H1 (cell line): ENCODE data around the gene ALK. TPM values are rescaled to one million over a fixed set of nuclear protein-coding genes. Genes with fewer than 3 reads are reported as not detected.

Experiments
- CTCF ChIA-PET: fragments of 300-600 bp; sonication (Branson Sonifier 250); formaldehyde crosslinking; loops from one replicate; lab custom pipeline; 2021; ENCODE audit not compliant: partially characterized antibody; lab: Charles Lee
- POLR2A ChIA-PET: fragments of 300-600 bp; sonication (Branson Sonifier 250); formaldehyde crosslinking; loops from one replicate; lab custom pipeline; 2021; ENCODE audit warnings: inconsistent platforms; ENCODE audit not compliant: partially characterized antibody; lab: Charles Lee
- DNase-seq, 2 experiments: peaks; one replicate each; pipeline versions ENCODE4 v3.0.0 to v3.0.0-alpha.2; 2010 to 2022; ENCODE audit warnings: low spot score in 2 of 2, low read depth in 1 of 2, mixed read lengths in 1 of 2
- FAIRE-seq: peaks from 2 replicates; lab custom pipeline; 2011; peaks lifted over from hg19 to GRCh38; lab: Jason Lieb, UNC
- H2AFZ ChIP-seq: 2 replicates; pipeline ENCODE4 v1.8.1; 2012; ENCODE audit warnings: low read length, inconsistent platforms
- H2AK5ac ChIP-seq: 2 replicates; pipeline ENCODE4 v1.6.1; 2013; ENCODE audit warnings: low read depth, low read length
- H2BK120ac ChIP-seq: replicated peaks from 2 replicates; pipeline ENCODE3; 2013; ENCODE audit warnings: low read depth, low read length, inconsistent platforms
- H2BK12ac ChIP-seq: 2 replicates; pipeline ENCODE4 v1.6.1; 2013; ENCODE audit warnings: low read depth, low read length
- H2BK15ac ChIP-seq: 2 replicates; pipeline ENCODE4 v1.6.1; 2013; ENCODE audit warnings: low read length
- H2BK20ac ChIP-seq: 2 replicates; pipeline ENCODE4 v1.6.1; 2013; ENCODE audit warnings: low read length
- H2BK5ac ChIP-seq: 2 replicates; pipeline ENCODE4 v1.6.1; 2013; ENCODE audit warnings: low read depth, low read length
- H3K14ac ChIP-seq: 2 replicates; pipeline ENCODE4 v1.6.1; 2013; ENCODE audit warnings: inconsistent platforms; ENCODE audit not compliant: insufficient read length
- H3K18ac ChIP-seq: 2 replicates; pipeline ENCODE4 v1.6.1; 2013; ENCODE audit warnings: low read length; ENCODE audit errors: extremely low read depth
- H3K23ac ChIP-seq: 2 replicates; pipeline ENCODE4 v1.6.1; 2013; ENCODE audit warnings: inconsistent platforms; ENCODE audit not compliant: insufficient read length
- H3K23me2 ChIP-seq: 2 replicates; pipeline ENCODE4 v1.6.1; 2013; ENCODE audit warnings: low read depth, low read length
- H3K27ac ChIP-seq: 2 replicates; pipeline ENCODE4 v1.6.1; 2011; ENCODE audit warnings: low read depth, low read length, inconsistent platforms
- H3K27me3 ChIP-seq, 4 experiments: replicated peaks in 1 of 4; 1 replicate in 1 of 4; 2 replicates in 3 of 4; pipeline versions ENCODE4 v1.6.1 to v1.8.1; 2011 to 2013; ENCODE audit warnings: low read length in 3 of 4, mild to moderate bottlenecking in 3 of 4, inconsistent platforms in 2 of 4, mixed read lengths in 2 of 4, moderate library complexity in 1 of 4; ENCODE audit not compliant: control insufficient read depth in 3 of 4, insufficient read depth in 3 of 4; ENCODE audit errors: extremely low read depth in 1 of 4
- H3K36me3 ChIP-seq, 4 experiments: 2 replicates each; pipeline versions ENCODE4 v1.6.1 to v1.8.1; 2011 to 2013; ENCODE audit warnings: mild to moderate bottlenecking in 4 of 4, low read length in 3 of 4, moderate library complexity in 2 of 4, control low read depth in 1 of 4, inconsistent platforms in 1 of 4; ENCODE audit not compliant: insufficient read depth in 4 of 4, control insufficient read depth in 2 of 4
- H3K4ac ChIP-seq: replicated peaks from 2 replicates; pipeline ENCODE3; 2013; ENCODE audit warnings: low read length, low read depth, mixed read lengths, inconsistent platforms; ENCODE audit not compliant: insufficient read length
- H3K4me1 ChIP-seq, 4 experiments: replicated peaks in 1 of 4; 1 replicate in 1 of 4; 2 replicates in 3 of 4; pipeline versions ENCODE4 v1.6.1 to v1.8.1; 2011 to 2013; ENCODE audit warnings: low read length in 3 of 4, inconsistent platforms in 2 of 4, mixed read lengths in 1 of 4; ENCODE audit not compliant: insufficient read depth in 4 of 4, control insufficient read depth in 3 of 4
- H3K4me2 ChIP-seq, 2 experiments: 2 replicates each; pipeline versions ENCODE4 v1.6.1 to v1.8.1; 2011 to 2013; ENCODE audit warnings: low read depth in 2 of 2, low read length in 2 of 2, control low read depth in 1 of 2, inconsistent platforms in 1 of 2, mild to moderate bottlenecking in 1 of 2; ENCODE audit not compliant: insufficient read depth in 1 of 2
- H3K4me3 ChIP-seq, 4 experiments: fragments of 200-600, 300-600 bp in 1 of 4; sonication (generic), shearing (Covaris generic), sonication (Bioruptor Twin) in 1 of 4; 2 replicates each; pipeline versions ENCODE4 v1.5.1 to v1.8.1; 2011 to 2016; ENCODE audit warnings: low read length in 4 of 4, low read depth in 3 of 4, control low read depth in 2 of 4, inconsistent platforms in 2 of 4, mild to moderate bottlenecking in 2 of 4, mixed read lengths in 1 of 4, moderate library complexity in 1 of 4; ENCODE audit not compliant: insufficient read depth in 2 of 4; ENCODE audit errors: extremely low read depth in 1 of 4
- H3K56ac ChIP-seq: replicated peaks from 2 replicates; pipeline ENCODE3; 2013; ENCODE audit warnings: low read depth, mild to moderate bottlenecking, mixed read lengths, low read length, inconsistent platforms; ENCODE audit not compliant: insufficient read length
- H3K79me1 ChIP-seq: 2 replicates; pipeline ENCODE4 v1.6.1; 2013; ENCODE audit warnings: low read depth, low read length, control low read depth
- H3K79me2 ChIP-seq, 2 experiments: 2 replicates each; pipeline versions ENCODE4 v1.6.1 to v1.8.1; 2012 to 2013; ENCODE audit warnings: low read length in 2 of 2, mild to moderate bottlenecking in 2 of 2, inconsistent platforms in 1 of 2; ENCODE audit not compliant: insufficient read depth in 2 of 2, control insufficient read depth in 1 of 2
- H3K9ac ChIP-seq, 4 experiments: replicated peaks in 1 of 4; 1 replicate in 1 of 4; 2 replicates in 3 of 4; pipeline versions ENCODE4 v1.6.1 to v1.8.1; 2011 to 2013; ENCODE audit warnings: low read depth in 3 of 4, low read length in 3 of 4, control low read depth in 2 of 4, mild to moderate bottlenecking in 2 of 4, moderate library complexity in 2 of 4, inconsistent platforms in 1 of 4; ENCODE audit errors: extremely low read depth in 1 of 4
- H3K9me3 ChIP-seq, 2 experiments: 2 replicates each; pipeline versions ENCODE4 v1.6.1 to v1.8.1; 2012 to 2013; ENCODE audit warnings: mild to moderate bottlenecking in 2 of 2, moderate library complexity in 2 of 2, control low read depth in 1 of 2, inconsistent platforms in 1 of 2, low read depth in 1 of 2, low read length in 1 of 2, mixed read lengths in 1 of 2; ENCODE audit not compliant: insufficient read depth in 2 of 2
- H4K20me1 ChIP-seq, 2 experiments: replicated peaks in 1 of 2; 2 replicates each; pipeline versions ENCODE3 to v1.8.1; 2011 to 2013; ENCODE audit warnings: inconsistent platforms in 2 of 2, low read length in 2 of 2, mild to moderate bottlenecking in 1 of 2; ENCODE audit not compliant: insufficient read depth in 2 of 2, control insufficient read depth in 1 of 2
- H4K5ac ChIP-seq: 2 replicates; pipeline ENCODE4 v1.6.1; 2013; ENCODE audit warnings: low read length, low read depth, mixed read lengths, inconsistent platforms; ENCODE audit not compliant: insufficient read length
- H4K8ac ChIP-seq: 2 replicates; pipeline ENCODE4 v1.8.0; 2013; ENCODE audit warnings: mild to moderate bottlenecking, moderate library complexity, low read length, inconsistent platforms; ENCODE audit not compliant: insufficient read depth; ENCODE audit errors: extremely low read depth
- H4K91ac ChIP-seq: replicated peaks from 2 replicates; pipeline ENCODE3; 2013; ENCODE audit warnings: low read length, mixed read lengths, inconsistent platforms; ENCODE audit not compliant: insufficient read length
- FOSL1 ChIP-seq: IDR thresholded peaks from 2 replicates; pipeline ENCODE4 v1.6.1; 2011; ENCODE audit warnings: mild to moderate bottlenecking, low read depth, low read length, moderate library complexity; ENCODE audit not compliant: insufficient read depth
- KDM4A ChIP-seq: IDR thresholded peaks from one replicate; pipeline ENCODE4 v1.7.1; 2012; ENCODE audit warnings: low read depth, mild to moderate bottlenecking, moderate library complexity, low read length, inconsistent platforms; ENCODE audit not compliant: severe bottlenecking
- KDM5A ChIP-seq: fragments of 200-600 bp; IDR thresholded peaks from 2 replicates; pipeline ENCODE4 v1.7.1; 2012; ENCODE audit warnings: mild to moderate bottlenecking, low read length, inconsistent platforms, mixed read lengths
- NANOG ChIP-seq: IDR thresholded peaks from 2 replicates; pipeline ENCODE4 v1.6.1; 2011; ENCODE audit warnings: low read length, low read depth, mild to moderate bottlenecking, inconsistent platforms; ENCODE audit not compliant: insufficient read depth, poor library complexity, severe bottlenecking
- RBBP5 ChIP-seq: IDR thresholded peaks from 2 replicates; pipeline ENCODE4 v1.7.1; 2012; ENCODE audit warnings: low read depth, mild to moderate bottlenecking, inconsistent platforms, low read length, moderate library complexity, borderline replicate concordance
- RXRA ChIP-seq: IDR thresholded peaks from 2 replicates; pipeline ENCODE4 v1.6.1; 2011; ENCODE audit warnings: low read depth, mild to moderate bottlenecking, low read length, moderate library complexity; ENCODE audit not compliant: insufficient read depth
- SP4 ChIP-seq: IDR thresholded peaks from 2 replicates; pipeline ENCODE4 v1.6.1; 2012; ENCODE audit warnings: low read length, inconsistent platforms
- WGBS, 2 experiments: shearing (Covaris generic) in 1 of 2; methylation state at CpG; one replicate each; pipeline versions ENCODE4 v1.1.6 to v1.1.7; 2013 to 2015; ENCODE audit warnings: low lambda C conversion rate in 2 of 2, mixed read lengths in 2 of 2, inconsistent platforms in 1 of 2, low coverage in 1 of 2, missing lambda C conversion rate in 1 of 2; ENCODE audit not compliant: insufficient replicate concordance in 2 of 2, insufficient coverage in 1 of 2, insufficient read length in 1 of 2; ENCODE audit errors: extremely low coverage in 1 of 2, missing lambda C conversion rate in 1 of 2; 5-methylcytosine and 5-hydroxymethylcytosine counted together
- polyA plus RNA-seq, 7 experiments: library from polyadenylated mRNA; depleted of rRNA in 3 of 7; stranded (reverse) in 5 of 7; unstranded in 2 of 7; fragments of >200 nt in 5 of 7; fragments of 200-250 nt in 2 of 7; gene quantifications; 1 replicate in 5 of 7; 2 replicates in 1 of 7; 4 replicates in 1 of 7; pipeline versions ENCODE4 v1.2.1 to v1.2.3, GENCODE V29; 2011 to 2013; ENCODE audit warnings: missing spikeins in 2 of 7, mixed read lengths in 2 of 7
- total RNA-seq: library from RNA; stranded (reverse); fragmentation: NEBNext Ultra II Directional; extraction: Animal tissue kit (Norgen Biotek cat#: 25700); gene quantifications from 2 replicates; pipeline ENCODE4 v1.2.1, GENCODE V29; 2021

ALK gene
- total and polyA plus RNA-seq, 2 of the 8 experiments (the other 6 are each of a cell fraction or from before 2014, with no cell fraction given) = 0.02 to 0.09 TPM

GRCh38 chr2:29363111-29363510, 558.3 kb downstream of the ALK start:
- Histone ChIP-seq H2BK20ac (no peak overlapping the region), H3K9me3 (no peaks in the 10 kb centered on the region; a peak in 1 of 4 replicates), H2AFZ (no peak overlapping the region), H3K79me2 (no peaks in the 10 kb centered on the region), H3K23me2 (no peaks in the 10 kb centered on the region), H3K4ac (no peak overlapping the region), H2BK5ac (no peak overlapping the region), H2BK15ac (no peak overlapping the region), H3K4me3 (no peak overlapping the region), H3K18ac (no peak overlapping the region), H2AK5ac (no peak overlapping the region), H3K36me3 (no peaks in the 10 kb centered on the region), H3K4me2 (no peak overlapping the region), H3K79me1 (no peaks in the 10 kb centered on the region), H3K9ac (no peak overlapping the region), H4K91ac (no peak overlapping the region), H2BK120ac (no peak overlapping the region), H4K8ac (no peak overlapping the region), H3K4me1 (no peaks in the 10 kb centered on the region), H4K5ac (no peak overlapping the region), H3K27me3 (no peaks in the 10 kb centered on the region), H3K56ac (no peak overlapping the region), H3K23ac (no peak overlapping the region), H2BK12ac (no peak overlapping the region), H3K14ac (no peak overlapping the region), H3K27ac (no peak overlapping the region), H4K20me1 (no peaks in the 10 kb centered on the region)
- ChIA-PET POLR2A (no interaction called here), CTCF (no interaction called here)
- TF ChIP-seq FOSL1 (no peak), KDM5A (no peak), RXRA (no peak), RBBP5 (no peak), NANOG (no peak), KDM4A (no peak), SP4 (no peak)
- DNase-seq = no peak
- FAIRE-seq = no peak
- 90% methylated on average over 2 of the region's 2 CpGs; no CpG with 5 or more reads in 1 of the 2 experiments for WGBS, 2 experiments
